GM18498 (cell line): ENCODE data around the gene HOXA9.

ENCODE experiments used
- ATAC-seq: cut with Tn5 transposase; IDR thresholded peaks from one replicate; pipeline ENCODE4 v1.9.1; 2021; ENCODE audit warnings: mild to moderate bottlenecking, moderate library complexity; ENCODE audit not compliant: unreplicated experiment

The HOXA9 gene

DNA sequence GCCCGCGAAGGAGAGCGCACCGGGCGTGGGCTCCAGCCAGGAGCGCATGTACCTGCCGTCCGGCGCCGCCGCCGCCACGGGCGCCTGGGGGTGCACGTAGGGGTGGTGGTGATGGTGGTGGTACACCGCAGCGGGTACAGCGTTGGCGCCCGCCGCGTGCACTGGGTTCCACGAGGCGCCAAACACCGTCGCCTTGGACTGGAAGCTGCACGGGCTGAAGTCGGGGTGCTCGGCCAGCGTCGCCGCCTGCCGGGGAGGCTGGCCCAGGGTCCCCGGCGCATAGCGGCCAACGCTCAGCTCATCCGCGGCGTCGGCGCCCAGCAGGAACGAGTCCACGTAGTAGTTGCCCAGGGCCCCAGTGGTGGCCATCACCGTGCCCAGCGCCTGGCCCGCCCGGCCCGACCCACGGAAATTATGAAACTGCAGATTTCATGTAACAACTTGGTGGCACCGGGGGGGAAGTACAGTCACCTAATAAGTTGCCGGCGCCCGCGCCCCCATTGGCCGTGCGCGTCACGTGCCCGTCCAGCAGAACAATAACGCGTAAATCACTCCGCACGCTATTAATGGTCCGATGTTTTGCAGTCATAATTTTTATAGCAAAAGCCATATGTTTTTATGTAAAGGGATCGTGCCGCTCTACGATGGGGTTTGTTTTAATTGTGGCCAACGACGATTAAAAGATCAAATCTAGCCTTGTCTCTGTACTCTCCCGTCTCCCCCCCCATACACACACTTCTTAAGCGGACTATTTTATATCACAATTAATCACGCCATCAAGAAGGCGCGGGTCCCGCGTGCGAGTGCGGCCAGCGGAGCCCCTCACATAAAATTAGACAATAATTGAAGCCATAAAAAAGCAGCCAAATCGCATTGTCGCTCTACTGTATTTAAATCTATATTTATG is at the start of gene HOXA9:
TSS of gene HOXA9 (minus strand) at position 449 of the 907 bp plus-strand sequence. CDS start at position 369, 80 bp downstream.
- ATAC-seq, result no peak

DNA sequence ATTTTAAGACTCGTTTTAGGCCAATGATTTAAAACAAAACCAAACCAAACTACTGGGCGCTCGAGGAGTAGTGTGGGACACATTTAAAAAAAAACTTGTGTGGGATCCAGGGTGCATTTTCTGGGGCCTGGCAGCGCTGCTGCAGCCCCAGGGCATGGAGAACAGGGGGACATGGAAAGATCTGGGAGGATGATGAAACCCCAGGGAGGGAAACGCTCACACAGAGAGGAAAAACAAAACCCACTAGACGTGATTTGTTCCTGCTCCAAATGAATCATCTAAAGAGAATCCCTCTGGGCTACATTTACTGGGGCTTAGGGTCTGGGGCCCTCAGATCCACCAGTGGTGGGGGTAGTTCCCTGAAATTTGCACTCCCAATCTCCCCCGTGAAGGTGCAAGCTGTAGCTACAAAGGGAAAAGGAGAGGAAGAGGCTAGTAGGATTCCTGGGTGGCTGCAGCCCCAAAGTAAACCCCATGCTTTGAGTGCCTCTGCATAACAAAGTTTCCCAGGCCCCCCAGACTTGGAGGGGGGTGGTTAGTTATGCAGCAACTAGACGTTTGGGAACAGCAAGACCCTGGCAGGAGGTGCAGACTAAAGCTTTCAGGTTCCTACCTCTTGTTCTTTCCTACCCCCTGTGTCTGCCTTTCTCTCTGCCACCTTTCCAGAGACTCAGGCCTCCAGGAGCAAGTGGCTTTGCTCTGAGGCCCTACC is 49.1 kb upstream of the HOXA9 start:
- ATAC-seq, result no peak

DNA sequence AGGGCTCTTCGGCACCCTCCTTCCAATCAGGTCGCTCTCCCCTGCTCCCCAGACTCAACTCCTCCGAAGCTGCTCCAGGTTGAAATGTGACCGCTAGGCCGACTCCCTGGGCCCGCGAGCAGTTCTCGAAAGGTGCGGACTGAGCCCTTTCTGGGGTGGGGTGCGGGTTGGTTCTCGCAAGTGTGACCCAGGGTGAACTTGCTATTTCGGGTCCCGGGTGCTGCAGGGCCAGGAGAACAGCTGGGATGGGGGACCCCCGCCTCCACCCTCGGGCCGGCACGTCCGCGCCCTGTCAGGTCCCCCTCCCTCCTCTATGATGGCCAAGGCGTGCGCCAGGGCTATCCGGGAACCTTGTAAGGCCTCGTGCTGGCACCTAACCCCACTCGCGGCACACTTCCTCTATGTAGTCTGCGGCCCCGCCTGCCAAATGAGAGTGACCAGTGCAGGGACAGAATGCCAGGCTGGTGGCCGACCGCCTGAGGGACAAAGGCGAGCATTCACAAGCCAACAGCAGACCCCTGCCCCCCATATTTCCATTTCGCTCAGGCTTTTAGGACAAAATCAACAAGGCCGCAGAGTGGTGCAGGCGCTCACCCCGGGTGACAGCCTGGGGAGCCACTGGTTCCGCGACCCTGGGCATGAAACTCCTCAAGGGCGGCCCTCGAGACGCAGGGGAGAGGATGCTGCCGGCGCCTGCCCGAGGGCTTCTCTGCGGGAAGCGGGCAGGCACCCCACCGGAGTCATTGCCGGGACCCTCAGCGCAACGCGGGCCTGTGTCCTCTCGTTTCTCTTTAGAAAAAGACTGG is 48.3 kb upstream of the HOXA9 start:
- ATAC-seq, result no peak

DNA sequence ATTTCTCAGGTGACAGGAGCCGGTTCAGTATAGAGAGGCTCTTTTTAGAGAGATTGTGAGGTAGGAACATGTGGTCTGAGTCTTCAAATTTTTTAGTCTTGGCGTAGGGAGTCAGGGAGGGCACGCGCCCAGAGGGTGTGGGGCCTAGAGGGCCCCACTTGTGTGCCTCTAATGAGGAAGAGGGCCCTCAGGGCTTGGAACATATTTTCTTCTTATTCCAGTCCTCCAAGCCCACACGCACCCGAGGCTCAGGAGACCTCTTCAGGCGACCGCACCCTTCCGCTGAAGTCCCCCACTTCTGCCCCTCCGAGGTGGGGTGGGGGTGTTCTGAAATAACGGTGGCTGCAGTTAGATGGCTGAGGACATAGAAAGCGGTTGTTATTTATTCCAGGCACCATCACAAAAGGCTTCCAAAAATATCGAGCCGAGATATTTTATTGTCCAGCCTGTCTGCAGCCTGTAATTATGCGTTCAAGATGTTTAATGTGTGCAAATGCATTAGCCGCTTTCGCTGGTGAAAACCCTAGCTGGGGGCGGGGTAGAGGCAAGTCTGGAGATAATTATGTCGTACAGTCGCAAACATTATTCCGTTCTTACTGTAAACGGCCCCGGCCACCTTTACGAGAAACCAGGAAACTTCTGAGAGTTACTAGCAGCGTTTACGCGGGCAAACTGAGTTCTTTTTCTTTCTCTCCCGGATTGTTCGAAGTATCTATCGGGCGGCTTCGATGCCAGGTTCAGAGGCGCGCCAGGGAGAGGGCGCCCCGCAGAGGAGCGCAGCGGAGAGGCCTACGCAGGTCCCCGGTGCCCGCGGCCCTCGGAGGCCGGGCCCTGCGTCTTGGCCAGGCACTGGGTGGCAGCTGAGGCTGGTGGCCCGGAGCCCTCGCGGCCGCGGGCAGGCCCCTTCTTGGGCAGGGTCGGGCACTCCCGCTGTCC is 47.4 kb upstream of the HOXA9 start:
- no peak for ATAC-seq

DNA sequence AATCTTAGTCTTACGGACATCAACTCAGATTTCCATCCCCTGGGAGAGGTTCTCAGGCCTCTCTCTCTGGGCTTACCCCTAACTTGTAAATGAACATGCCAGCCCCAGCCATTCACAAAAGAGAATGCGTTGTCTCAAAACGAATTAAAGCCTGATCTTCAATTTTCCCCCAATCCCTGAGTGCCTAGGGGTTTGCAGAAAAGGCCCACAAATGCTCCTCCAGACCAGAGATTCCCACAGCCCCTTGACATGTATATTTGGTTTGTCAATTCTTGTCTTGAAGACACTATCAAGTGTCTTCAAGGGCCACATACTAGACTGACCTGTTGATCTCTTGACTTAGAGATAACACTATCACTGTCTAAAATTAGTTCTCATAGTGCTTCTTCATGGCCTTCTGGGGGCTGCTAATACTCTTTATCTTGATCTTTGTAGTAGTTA is 46.4 kb upstream of the HOXA9 start:
- no peak for ATAC-seq

DNA sequence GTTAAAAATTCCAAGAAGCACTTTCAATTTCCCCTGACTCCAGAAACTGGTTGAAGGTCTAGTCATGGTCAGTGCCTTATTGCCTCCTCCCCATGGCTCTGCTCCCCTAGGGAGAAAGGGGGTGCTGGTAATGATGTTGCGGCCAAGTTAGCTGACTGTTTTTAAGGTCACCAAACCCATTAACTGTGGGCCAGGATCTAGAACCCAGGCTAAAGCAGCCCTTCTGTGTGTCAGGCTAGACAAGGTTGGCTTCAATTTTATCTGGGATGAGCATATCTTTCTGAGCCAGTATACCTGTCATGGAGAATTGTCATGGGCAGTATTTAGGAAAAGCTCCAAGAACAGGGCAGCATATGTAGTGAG is 45.7 kb upstream of the HOXA9 start:
- ATAC-seq, result no peak

DNA sequence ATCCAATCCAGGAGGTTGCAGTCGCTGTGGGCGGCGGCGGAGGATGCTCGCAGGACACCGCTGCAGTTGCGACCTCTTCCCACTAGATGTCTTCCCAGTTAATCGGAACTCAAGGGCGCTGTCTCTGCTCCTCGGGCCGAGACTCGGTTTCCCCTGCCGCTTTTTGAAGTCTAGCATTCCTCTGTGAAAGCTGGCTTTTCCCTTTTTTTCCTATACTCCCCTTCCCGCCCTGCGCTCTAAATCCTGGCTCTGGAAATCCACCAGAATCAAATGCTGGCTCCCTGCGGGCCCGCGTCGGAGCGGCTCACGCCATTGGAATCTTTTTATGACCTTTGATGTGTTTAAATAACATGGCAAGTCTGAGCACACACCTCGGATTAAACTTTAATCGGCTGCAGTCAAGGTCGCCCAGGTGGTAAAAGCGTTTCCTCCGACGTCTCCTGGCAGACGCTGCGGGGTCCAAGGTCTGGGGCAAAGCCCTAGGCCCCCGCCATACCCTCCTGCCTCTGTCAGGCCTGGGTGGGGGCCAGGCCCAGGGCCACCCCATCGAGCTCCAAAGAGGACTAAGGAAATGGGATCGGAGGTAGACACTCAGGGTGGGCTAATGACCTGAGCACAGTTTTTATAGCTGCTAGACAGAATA is 45.2 kb upstream of the HOXA9 start:
- ATAC-seq, result no peak

DNA sequence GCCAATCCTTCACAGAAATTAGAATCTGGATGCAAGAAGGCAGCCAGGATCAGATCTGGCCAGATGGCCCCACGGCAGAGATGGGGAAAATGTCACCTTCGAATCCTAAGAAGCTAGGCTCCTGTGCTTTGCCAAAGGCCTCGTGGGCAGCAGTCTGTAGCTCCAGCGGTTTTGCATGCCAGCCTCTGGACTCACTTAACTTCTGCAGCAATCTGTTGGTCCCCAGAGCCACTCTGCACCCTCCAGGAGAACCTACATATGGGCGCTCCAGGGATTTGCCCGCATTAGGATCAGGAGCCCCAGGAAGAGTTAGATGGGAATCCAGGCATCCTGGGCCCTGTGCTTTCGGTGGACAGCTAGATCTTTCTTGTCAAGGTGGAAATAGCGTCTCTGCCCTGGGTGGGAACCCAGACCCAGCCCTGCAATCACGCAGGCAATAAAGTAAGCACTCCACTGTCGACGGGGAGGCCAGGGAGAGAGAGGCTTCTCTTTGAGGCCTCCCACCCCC is 44.6 kb upstream of the HOXA9 start:
- ATAC-seq, result no peak

DNA sequence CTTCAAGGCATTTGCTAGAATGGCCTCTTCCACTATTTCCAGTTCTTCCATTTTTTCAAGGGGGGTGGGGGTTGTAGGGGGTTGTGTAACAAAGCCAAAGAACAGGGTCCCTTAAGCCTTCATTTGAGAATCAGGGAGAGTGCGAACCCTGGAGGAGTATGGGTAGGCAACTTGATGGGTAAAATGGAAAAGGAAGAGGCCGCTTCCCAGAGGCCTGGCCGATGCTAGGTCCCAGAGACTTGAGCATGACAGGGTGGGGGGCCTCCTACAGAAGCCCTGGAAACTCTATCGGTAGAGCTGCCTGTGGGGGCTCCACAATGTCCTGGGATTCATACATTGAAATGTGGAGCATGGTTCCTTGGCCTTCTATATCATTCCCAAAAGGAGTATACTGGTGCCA is 43.7 kb upstream of the HOXA9 start:
- ATAC-seq, result no peak

DNA sequence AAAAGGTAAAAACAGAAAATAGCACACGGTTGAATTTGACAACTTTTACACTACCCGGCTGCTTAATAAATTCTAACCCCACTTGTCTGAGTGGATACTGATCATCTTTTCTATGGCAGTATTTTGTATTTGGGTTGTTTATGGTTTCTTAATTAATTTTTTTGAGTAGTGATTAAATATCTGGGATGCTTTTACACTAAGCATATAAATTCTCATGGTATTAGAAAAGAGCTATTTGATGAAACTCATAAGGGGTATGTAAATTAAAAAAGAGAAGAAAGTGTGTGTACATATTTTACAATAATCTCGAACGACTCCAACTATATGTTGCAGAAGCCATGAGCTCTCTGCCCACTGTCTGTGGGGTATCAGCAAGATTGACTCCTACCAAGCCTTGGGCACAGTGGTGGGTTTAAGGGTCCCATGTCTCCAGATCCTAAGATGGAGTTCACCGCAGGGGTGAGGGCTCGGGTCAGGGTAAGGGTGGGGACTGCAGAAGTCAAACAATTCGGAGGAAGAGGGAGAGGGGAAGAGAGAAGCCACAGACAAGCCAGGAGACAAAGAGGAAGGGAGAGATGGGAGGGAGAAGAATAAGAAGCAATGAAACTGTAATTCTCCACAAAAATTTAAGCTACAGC is 42.1 kb upstream of the HOXA9 start:
- no peak for ATAC-seq

DNA sequence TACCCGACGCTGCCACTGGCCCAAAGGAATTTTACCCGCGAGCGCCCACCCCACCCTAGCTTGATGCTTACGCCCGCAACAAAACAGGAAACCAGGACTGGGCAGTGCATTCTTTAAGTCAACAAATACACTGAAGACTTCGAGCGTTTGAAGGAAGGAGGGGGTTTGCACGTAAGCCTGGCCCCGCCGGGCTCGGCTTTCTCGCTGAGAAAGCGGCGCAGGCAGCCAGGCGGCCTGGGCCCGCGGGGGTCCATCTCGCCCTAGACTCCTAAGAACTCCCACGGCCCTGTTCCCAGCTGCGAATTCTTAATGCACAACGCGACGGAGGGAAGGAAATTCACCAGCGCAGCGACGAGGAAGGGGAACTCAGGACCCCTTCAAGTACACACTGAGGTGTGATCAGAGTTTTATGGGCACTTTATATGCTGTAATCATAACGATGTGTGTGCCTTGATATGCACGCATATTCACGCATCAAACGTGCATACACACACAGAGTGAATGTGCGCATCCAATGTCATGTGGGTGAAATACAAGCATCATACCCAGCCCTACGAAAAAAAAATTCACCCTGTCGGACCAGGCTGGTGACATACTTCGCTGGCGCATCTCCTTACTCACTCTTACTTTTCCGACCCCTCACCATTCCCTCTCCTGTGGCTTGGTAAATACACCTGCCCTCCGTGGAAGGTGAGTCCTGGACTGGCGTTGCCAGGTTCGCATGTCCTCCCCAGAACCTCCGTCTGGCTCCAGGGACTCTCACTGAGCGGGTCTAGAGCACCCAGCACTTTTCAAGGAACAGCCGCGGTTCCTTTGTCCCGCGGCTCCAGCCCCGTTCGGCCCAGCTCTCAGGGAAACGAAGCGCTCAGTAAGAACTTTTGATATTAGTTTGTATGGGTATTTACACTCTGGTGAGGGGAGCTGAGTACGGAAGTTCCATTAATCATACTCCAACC is 40.3 kb upstream of the HOXA9 start:
- ATAC-seq, result no peak

DNA sequence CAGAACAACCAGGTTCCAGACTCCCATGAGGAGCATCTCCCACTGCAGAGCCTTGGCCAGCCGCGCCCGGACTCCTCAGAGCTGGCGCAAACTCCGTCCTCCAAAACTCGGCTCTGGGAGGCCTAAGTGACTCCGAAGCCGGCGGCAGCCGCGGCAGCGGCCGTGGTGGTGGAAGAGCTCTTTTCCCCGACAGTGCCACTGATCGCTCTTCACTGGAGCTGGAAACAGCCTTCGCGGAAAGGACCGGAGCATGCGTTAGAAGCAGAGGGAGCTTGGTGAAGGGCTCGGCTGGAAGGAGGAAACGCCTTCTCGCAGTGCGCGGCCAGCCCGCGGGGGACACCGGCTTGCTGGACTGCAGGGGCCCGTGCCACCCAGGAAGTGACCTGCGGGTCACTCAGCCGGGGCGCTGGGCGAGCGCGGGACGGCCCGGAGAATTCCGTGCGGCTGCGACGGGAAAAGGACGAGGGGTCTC is 39.5 kb upstream of the HOXA9 start:
- no peak for ATAC-seq

DNA sequence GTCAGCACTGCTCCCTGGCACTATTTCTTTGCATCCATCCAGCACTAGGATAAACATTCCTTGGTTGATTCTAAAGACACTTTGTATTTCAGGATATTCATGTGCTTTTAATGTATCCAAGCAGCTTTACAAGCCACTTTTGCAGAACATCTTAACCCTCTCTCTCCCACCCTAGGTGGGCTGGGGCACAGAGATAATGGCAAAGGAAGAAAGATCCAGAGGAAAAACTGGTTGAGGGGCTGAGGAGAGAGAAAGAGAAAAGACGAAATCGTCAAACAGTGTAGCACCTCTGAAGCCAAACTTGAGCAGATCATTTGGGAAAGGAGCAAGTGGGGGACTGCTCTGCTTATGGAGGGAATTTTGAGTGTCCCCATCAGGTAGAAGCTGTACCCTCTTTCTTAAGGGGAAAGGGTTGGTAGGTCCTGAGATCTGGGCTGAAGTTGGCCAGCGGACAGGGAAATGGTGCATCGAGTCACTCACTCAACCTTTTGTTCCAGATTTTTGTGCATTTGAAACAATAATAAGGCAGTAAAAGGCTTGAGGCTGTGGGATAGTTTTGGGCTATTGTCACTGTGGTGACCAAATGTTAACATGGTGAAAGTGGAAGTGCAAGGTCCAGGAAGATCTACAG is 38.7 kb upstream of the HOXA9 start:
- ATAC-seq, result no peak

DNA sequence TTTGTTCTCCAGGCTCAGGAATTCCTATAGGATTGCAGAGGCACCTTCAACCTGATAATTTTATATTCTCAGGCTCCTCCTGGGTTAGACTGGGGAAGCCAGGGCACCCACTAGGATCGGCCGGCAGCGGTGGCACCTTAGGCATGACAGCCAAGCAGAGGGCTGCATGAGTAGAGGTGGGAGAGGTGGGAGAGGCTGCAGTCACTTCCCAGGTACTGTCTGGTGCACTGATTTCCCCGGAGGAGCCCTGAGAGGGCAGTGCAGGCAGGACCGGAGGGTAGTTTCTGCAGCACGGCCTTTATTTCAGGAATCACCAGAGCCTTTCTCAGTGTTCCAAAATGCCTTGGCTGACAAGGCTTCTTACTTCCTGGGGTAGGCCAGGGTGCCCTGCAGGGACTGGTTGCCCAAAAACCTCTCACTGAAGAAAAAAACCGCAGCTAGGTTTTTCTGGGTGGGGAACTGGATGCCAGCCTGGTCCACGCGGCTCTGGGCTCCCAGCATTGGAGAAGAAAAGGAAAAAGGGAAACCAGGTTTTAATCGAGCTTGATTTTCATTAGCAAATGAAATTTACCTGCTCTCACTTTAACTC is 38.1 kb upstream of the HOXA9 start:
- no peak for ATAC-seq

DNA sequence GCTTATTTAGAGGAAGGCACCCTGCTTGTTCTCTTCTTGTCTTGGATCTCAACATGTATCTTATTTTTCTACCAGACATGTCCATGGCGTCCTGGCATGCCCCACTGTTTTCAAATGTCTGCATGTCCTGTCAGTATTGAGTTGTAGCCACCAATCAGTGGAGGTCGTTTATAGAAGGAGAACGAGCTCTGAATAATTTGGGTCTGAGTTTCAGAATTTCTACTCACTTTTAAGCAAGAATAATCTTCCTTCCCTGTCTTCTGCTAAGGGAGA is 37.5 kb upstream of the HOXA9 start:
- ATAC-seq, result no peak

DNA sequence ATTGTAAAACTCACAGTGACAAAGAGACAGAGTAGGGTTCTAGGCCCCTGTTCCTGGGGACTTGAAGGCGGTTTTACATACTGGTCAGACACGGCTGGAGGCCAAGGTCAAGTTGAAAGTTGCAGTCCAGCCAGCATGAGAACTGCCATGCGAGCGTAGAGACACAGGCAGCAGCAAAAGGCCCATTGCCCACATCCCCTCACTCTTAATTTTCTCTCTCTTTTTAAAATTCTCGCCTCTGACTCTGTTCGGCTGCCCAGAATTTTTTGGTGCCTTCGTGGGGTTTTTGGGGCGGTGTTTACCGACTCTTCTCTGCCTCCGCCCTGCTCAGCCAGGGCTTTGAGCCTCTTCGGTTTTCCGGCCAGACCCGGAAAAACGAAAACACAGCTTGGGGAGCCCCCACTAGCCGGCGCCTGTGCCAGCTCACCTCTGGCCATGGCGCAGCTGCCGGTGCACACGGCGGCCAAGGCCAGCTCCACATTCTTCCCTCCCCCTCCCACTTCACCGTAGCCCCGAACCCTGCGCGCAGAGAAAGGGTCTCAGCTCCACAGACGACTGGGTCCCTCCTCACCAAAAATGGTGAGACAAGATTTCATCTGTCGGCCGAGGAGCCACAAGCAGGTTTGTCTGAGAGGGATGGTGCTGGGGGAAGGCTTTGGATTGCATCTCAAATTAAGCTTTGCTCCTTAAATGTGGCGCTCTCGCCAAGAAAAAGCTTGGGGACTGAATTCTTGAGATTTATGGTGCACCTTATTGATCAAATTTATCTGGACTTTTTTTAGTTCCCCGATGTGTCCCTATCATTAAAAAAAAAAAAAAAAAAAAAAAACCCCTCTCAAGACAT is 36.9 kb upstream of the HOXA9 start:
- no peak for ATAC-seq
